Nephron progenitor cell (in vitro differentiated cells): ENCODE data around the gene CMTR1.

Experiments used
- DNase-seq: peaks from one replicate; pipeline ENCODE4 v3.0.0; 2021
- H3K27ac Mint-ChIP-seq: 2 replicates; pipeline ENCODE4 v1.8.0; 2021; ENCODE audit warnings: mild to moderate bottlenecking, moderate library complexity, mixed read lengths
- H3K27me3 Mint-ChIP-seq: 2 replicates; pipeline ENCODE4 v1.8.0; 2021; ENCODE audit warnings: mild to moderate bottlenecking, low read depth, mixed read lengths; ENCODE audit not compliant: poor library complexity
- H3K36me3 Mint-ChIP-seq: 2 replicates; pipeline ENCODE4 v1.8.0; 2021; ENCODE audit warnings: low read depth, mixed read lengths
- H3K4me1 Mint-ChIP-seq: 2 replicates; pipeline ENCODE4 v1.8.0; 2021; ENCODE audit warnings: mixed read lengths
- H3K4me3 Mint-ChIP-seq: 2 replicates; pipeline ENCODE4 v1.8.0; 2021; ENCODE audit warnings: mild to moderate bottlenecking, moderate library complexity, mixed read lengths
- H3K9me3 Mint-ChIP-seq: 2 replicates; pipeline ENCODE4 v1.8.0; 2021; ENCODE audit warnings: mild to moderate bottlenecking, moderate library complexity, mixed read lengths
- TF ChIP-seq, protein P1 (sequence below): fragments of 200-600 bp; sonication (generic); IDR thresholded peaks from 2 replicates; pipeline ENCODE4 v1.5.0; 2021; ENCODE audit warnings: antibody characterized with exemption

CMTR1 gene

DNA sequence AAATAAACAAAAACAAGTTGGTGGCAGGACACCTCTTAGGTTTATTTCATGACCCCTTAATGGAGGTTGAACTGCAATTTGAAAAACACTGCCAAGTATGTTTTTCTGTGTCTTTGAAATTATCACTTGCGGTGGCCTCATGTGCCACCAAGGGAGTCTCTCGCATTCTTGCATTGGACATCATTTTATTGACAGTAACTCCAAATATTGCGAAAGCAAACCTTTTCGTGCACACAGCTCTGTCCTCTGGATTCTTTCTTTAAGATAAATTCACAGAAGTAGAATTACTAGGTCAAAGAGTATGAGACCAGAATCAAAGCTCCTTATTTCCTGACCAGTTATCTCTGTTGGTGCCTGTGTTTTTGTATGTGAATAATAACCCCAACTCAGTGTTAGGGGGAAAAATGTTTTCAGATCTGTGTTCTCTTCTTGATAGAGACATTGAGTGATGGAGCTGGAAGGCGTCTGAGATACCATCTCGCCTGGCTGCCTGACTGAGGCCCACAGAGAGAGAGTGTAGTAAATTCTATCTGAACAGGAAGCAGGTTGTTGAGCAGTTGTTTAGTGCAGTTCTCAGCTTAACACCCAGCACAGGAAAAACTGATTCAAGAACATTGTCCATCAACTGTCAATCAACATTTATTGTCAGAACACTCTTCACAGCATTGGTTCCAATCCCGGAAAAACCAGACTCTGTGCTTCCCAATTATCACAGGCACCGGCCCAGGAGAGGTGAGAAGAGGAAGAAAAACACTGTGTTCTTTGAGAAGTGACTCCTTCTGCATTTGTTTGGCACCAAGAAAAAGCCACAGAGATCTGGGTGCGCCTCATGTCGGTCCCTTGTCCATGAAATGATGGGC, 68.8 kb downstream of the CMTR1 start:
- TF ChIP-seq, protein P1, sequence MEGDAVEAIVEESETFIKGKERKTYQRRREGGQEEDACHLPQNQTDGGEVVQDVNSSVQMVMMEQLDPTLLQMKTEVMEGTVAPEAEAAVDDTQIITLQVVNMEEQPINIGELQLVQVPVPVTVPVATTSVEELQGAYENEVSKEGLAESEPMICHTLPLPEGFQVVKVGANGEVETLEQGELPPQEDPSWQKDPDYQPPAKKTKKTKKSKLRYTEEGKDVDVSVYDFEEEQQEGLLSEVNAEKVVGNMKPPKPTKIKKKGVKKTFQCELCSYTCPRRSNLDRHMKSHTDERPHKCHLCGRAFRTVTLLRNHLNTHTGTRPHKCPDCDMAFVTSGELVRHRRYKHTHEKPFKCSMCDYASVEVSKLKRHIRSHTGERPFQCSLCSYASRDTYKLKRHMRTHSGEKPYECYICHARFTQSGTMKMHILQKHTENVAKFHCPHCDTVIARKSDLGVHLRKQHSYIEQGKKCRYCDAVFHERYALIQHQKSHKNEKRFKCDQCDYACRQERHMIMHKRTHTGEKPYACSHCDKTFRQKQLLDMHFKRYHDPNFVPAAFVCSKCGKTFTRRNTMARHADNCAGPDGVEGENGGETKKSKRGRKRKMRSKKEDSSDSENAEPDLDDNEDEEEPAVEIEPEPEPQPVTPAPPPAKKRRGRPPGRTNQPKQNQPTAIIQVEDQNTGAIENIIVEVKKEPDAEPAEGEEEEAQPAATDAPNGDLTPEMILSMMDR = no peak
- Mint-ChIP-seq H3K27me3 (peaks cover 20% of the 10 kb centered on the region), H3K27ac (no peak overlapping the region), H3K9me3 (peaks cover 5% of the 10 kb centered on the region), H3K4me1 (peaks cover 31% of the 10 kb centered on the region), H3K36me3 (no peaks in the 10 kb centered on the region), H3K4me3 (no peak overlapping the region)
- DNase-seq = no peak

DNA sequence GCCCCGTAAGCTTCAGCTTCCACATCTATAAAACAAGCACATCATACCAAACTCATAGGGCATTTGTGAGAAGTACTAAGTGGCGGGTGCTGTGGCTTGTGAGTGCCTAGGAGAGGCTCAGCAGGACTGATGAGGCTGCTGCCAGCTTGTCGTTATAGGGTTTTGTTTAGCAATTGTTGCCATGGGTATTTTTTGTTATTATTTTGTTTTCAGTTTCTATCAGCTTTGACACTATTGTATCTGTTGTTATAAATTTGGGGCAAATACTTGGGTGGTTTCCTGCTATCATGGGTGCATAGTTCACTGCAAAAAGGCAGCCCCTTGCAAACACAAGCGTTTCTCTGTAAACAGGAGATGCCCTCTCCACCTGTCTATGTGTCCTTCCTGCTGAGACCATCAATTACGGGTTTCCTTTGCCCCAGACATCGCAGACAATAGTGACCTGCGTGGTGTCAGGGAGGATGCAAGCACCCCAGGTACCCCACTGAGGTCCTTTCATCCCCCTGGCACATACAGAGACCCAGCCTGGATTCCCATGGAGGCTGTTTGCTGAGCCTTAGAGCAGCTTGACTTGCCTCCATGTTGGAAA, 69.8 kb downstream of the CMTR1 start:
- TF ChIP-seq, protein P1 = no peak
- peaks cover 37% of the 10 kb centered on the region for H3K4me1 Mint-ChIP-seq
- peaks cover 5% of the 10 kb centered on the region for H3K9me3 Mint-ChIP-seq
- H3K4me3 Mint-ChIP-seq = no peak overlapping the region
- no peaks in the 10 kb centered on the region for H3K36me3 Mint-ChIP-seq
- no peak overlapping the region for H3K27ac Mint-ChIP-seq
- H3K27me3 Mint-ChIP-seq = peaks cover 20% of the 10 kb centered on the region
- no peak for DNase-seq

DNA sequence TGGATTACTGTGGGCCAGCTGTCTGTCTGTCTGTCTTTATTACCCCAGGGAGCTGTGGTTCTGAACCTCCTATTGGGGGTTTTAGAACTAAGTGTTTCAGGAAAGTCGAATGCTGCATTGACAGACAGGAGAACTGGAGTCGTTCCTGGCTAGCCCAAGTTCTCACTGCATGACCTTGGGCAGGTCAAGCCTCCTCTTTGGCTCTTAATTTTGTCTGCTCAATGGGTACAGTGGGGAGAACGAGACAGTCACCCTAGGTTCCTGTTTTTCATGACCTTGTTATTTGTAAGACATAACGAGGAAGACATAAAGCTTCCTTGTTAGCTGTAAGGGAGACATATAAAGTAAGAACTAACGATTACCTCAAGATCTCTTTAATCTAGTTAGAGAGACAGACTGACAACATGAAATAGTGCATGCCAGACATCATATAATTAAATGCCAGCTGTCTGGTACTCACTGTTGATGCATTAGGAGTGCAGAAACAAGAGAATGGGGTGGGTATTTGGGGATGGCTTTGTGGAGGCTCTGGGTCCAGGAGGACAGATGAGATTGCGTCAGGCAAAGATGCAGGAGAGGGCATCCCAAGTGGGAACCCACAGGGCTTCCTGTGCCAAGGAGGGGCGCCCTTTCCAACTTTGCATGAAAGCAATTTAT, 70.4 kb downstream of the CMTR1 start:
- Mint-ChIP-seq H3K9me3 (peaks cover 5% of the 10 kb centered on the region), H3K36me3 (no peaks in the 10 kb centered on the region), H3K4me3 (no peak overlapping the region), H3K27me3 (peaks cover 20% of the 10 kb centered on the region), H3K27ac (no peak overlapping the region), H3K4me1 (peaks cover 33% of the 10 kb centered on the region)
- DNase-seq = no peak
- TF ChIP-seq, protein P1 = no peak

DNA sequence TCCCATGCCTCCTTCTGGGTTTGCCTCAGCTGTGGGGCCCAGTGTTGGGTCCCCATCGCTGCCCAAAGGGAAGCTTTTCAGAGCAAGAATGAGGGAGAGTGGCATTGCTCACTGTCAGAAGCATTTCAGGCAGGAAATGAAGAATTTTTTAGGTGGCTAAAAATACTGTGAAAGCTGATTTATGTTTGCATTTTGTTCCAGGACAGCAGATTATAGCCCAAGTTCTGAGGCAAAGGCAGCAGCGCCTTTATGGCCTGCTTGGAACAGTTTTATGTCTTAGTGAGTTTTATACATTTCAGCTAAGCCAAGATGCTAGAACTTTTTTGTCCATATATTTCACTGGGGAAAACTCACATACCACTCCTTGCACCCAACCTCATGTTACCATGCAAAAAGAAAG, 71.0 kb downstream of the CMTR1 start:
- no peak overlapping the region for H3K27ac Mint-ChIP-seq
- no peak for DNase-seq
- no peak overlapping the region for H3K4me3 Mint-ChIP-seq
- TF ChIP-seq, protein P1 = no peak
- H3K36me3 Mint-ChIP-seq = no peaks in the 10 kb centered on the region
- peaks cover 5% of the 10 kb centered on the region for H3K9me3 Mint-ChIP-seq
- H3K27me3 Mint-ChIP-seq = peaks cover 20% of the 10 kb centered on the region
- H3K4me1 Mint-ChIP-seq = peaks cover 28% of the 10 kb centered on the region

DNA sequence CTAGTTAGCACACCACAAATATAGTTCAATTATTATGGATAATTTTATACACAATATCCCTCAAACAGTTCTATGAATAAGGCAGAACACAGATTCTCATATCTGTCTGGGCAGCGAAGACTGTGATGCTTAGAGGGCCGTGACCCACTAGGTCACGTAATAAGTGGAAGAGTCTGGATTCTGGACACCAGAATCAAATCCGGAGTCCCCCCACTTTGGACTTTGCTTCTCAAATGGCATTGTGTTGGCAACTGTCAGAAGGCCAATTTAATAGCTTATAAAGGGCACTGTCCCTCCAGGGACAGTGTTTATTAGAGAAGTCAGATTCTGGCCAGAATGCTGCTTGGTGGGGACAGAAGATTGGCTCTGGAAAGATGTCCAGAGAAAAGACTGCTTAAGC, 73.5 kb downstream of the CMTR1 start:
- H3K27me3 Mint-ChIP-seq = peaks cover 23% of the 10 kb centered on the region
- no peak overlapping the region for H3K4me3 Mint-ChIP-seq
- DNase-seq = no peak
- peaks cover 23% of the 10 kb centered on the region for H3K4me1 Mint-ChIP-seq
- H3K36me3 Mint-ChIP-seq = no peaks in the 10 kb centered on the region
- no peaks in the 10 kb centered on the region for H3K9me3 Mint-ChIP-seq
- peak overlapping the region; percentile 8 for H3K27ac Mint-ChIP-seq
- TF ChIP-seq, protein P1 = no peak
